ENCODE measurements around the gene KDSR. TPM values are rescaled to one million over a fixed set of nuclear protein-coding genes. Genes with fewer than 3 reads are reported as not detected.

KDSR gene
- total and polyA plus RNA-seq, 9 of the 15 experiments (the other 6 are each of a cell fraction or from before 2014, with no cell fraction given) = 4.0 to 24.7 (median 12.4) TPM

GRCh38 chr18:63366213-63367052 is 573 bp downstream of the KDSR start:
- Histone ChIP-seq H4K20me1 (replicated peaks; ENCODE audit: control insufficient read depth, insufficient read depth, low read length) (no peaks in the 10 kb centered on the region), H3K4me1 (replicated peaks in 1 of 2; ENCODE audit: control insufficient read depth in 2 of 2, insufficient read depth in 2 of 2, low read length in 2 of 2) (peaks cover 6 to 12% of the 10 kb centered on the region in 2 experiments; a peak in 3 of 5 replicates)
- whole genome bisulfite sequencing (ENCODE audit: insufficient coverage, low coverage, missing lambda C conversion rate) = 2% methylated on average over 30 of the region's 65 CpGs
- TF ChIP-seq JUND (IDR thresholded peaks at IDR 0.05; ENCODE audit: borderline replicate concordance, low read depth, low read length) = peak; percentile 72
- TF ChIP-seq JUND (tag; IDR thresholded peaks at IDR 0.05; ENCODE audit: borderline replicate concordance, low read depth, low read length) = no peak
- TF ChIP-seq ETV1 (tag; conservative IDR thresholded peaks at IDR 0.05; ENCODE audit: low read depth) = peak; percentile 31; the same call in 1 of the 2 replicates
- 0 out of 2 replicates have a peak, but pooled peaks have one; percentile 5 for TF ChIP-seq PKNOX1 (IDR thresholded peaks at IDR 0.05)
- no peak for TF ChIP-seq NFE2L1 (tag; IDR thresholded peaks at IDR 0.05; ENCODE audit: borderline replicate concordance, low read depth)
- no peak for TF ChIP-seq ATF4 (CRISPR knock-in tag; IDR thresholded peaks at IDR 0.05)
- no peak for TF ChIP-seq SOX6 (IDR thresholded peaks at IDR 0.05)
- TF ChIP-seq ZNF639 (CRISPR knock-in tag; conservative IDR thresholded peaks at IDR 0.05 in 1 of 2, IDR thresholded peaks at IDR 0.05 in 1 of 2) = no peak
- TF ChIP-seq BRD4 (IDR thresholded peaks at IDR 0.05) = no peak
- no peak for TF ChIP-seq DPF2 (IDR thresholded peaks at IDR 0.05)
- no peak for TF ChIP-seq ZNF785 (CRISPR knock-in tag; IDR thresholded peaks at IDR 0.05)
- TF ChIP-seq ZEB2 (IDR thresholded peaks at IDR 0.05) = 0 out of 2 replicates have a peak, but pooled peaks have one; percentile 39
- no peak for TF ChIP-seq ZNF263 (CRISPR knock-in tag; IDR thresholded peaks at IDR 0.05; ENCODE audit: borderline replicate concordance)
- no peak for TF ChIP-seq SETDB1 (IDR thresholded peaks at IDR 0.05; ENCODE audit: low read length)
- no peak for TF ChIP-seq HES1 (IDR thresholded peaks at IDR 0.05; ENCODE audit: low read depth)
- peak; percentile 69 for TF ChIP-seq FOSL1 (tag; conservative IDR thresholded peaks at IDR 0.05)
- no peak for TF ChIP-seq IRF2 (CRISPR knock-in tag; IDR thresholded peaks at IDR 0.05)
- no peak for TF ChIP-seq FOXJ3 (CRISPR knock-in tag; IDR thresholded peaks at IDR 0.05)
- TF ChIP-seq FOXA1 (IDR thresholded peaks at IDR 0.05; ENCODE audit: borderline replicate concordance) = no peak

More at GRCh38 chr18:63366213-63367052, 573 bp downstream of the KDSR start:
- H3K36me3 ChIP-seq (ENCODE audit: control insufficient read depth, insufficient read depth, low read length) = peaks cover 10% of the 10 kb centered on the region; the same call in 1 of the 3 replicates
- BruUV-seq (replicated peaks) = TSS peak; percentile 50
- ATAC-seq (peak; percentile 45), FAIRE-seq (no peak), DNase-seq (ENCODE audit: extremely low read depth in 1 of 4, low spot score in 3 of 4) (peak; percentile 43 to 55 (median 46))
- H2AFZ ChIP-seq (ENCODE audit: low read depth, low read length) = peak overlapping the region; percentile 95
- H3K9ac ChIP-seq (ENCODE audit: insufficient read depth in 1 of 2, low read depth in 2 of 2, low read length in 2 of 2) = peak overlapping the region; percentile 74 to 95
- H3K4me3 ChIP-seq = peak overlapping the region; percentile 79
- intact Hi-C loops (cut with micrococcal nuclease) = loop anchor here (5.0 kb wide), 1 partner anchor 56 kb away; the partner anchor contains the start of gene VPS4B
- H3K4me2 ChIP-seq (ENCODE audit: insufficient read depth, low read length) = peak overlapping the region; percentile 90
- no peaks in the 10 kb centered on the region for H3K9me1 ChIP-seq (ENCODE audit: control insufficient read depth, insufficient read depth, low read length)
- H3K27me3 ChIP-seq (ENCODE audit: control insufficient read depth in 2 of 2, insufficient read depth in 2 of 2, low read length in 2 of 2) = no peaks in the 10 kb centered on the region
- CTCF ChIA-PET (ENCODE audit: low intra/inter-chr PET ratio) = no interaction called here
- in situ Hi-C loops (cut with MboI) = no loop called here
- POLR2A ChIA-PET = interaction anchor here (0.6 to 2.1 kb wide), 11 partner anchors 10 to 385 kb away, joined by 3 to 6 read pairs (median 4); partner anchors contain the start of gene VPS4B
- peaks cover 18% of the 10 kb centered on the region for H3K79me2 ChIP-seq (ENCODE audit: control insufficient read depth, insufficient read depth, low read length)
- H3K27ac ChIP-seq (ENCODE audit: extremely low read depth, low read depth, low read length) = peak overlapping the region; percentile 87; the same call in 2 of the 3 replicates
- no peaks in the 10 kb centered on the region for H3K9me3 ChIP-seq (replicated peaks; ENCODE audit: control insufficient read depth, insufficient read depth, low read depth, low read length)
